Panc1 (cell line): ENCODE measurements around the gene MYO1E. TPM values are rescaled to one million over a fixed set of nuclear protein-coding genes. Genes with fewer than 3 reads are reported as not detected.

ENCODE experiments used
- ATAC-seq: fragments of 200-7000 bp; cut with Tn5 transposase; 2 replicates; pipeline ENCODE4 v1.9.1; 2020; ENCODE audit warnings: mild to moderate bottlenecking, moderate library complexity
- BruUV-seq: library from RNA; stranded (reverse); fragments of 400-500 nt; replicated peaks from 2 replicates; lab custom pipeline; 2021; lab: Mats Ljungman, UMichigan
- CTCF ChIA-PET: fragments of 300-600 bp; sonication (Branson Sonifier 250); formaldehyde crosslinking; loops from one replicate; lab custom pipeline; 2022; ENCODE audit warnings: antibody characterized with exemption; lab: Charles Lee
- POLR2A ChIA-PET: fragments of 300-600 bp; sonication (Branson Sonifier 250); formaldehyde crosslinking; loops from one replicate; lab custom pipeline; 2022; ENCODE audit warnings: antibody characterized with exemption; lab: Charles Lee
- DNase-seq: peaks from one replicate; pipeline ENCODE4 v3.0.0-alpha.2; 2010; ENCODE audit warnings: low read depth, low spot score
- H3K27ac ChIP-seq: 2 replicates; pipeline ENCODE4 v1.5.1; 2011; ENCODE audit warnings: mild to moderate bottlenecking, low read length, inconsistent platforms
- H3K27me3 ChIP-seq: fragments of 200-500 bp; sonication (Bioruptor generic); 2 replicates; pipeline ENCODE4 v1.6.0; 2014; ENCODE audit warnings: low read length, inconsistent platforms; ENCODE audit not compliant: control insufficient read depth, insufficient read depth
- H3K36me3 ChIP-seq: fragments of 200-500 bp; sonication (Bioruptor generic); 2 replicates; pipeline ENCODE4 v1.5.1; 2014; ENCODE audit warnings: inconsistent platforms, mild to moderate bottlenecking, low read length, moderate library complexity; ENCODE audit not compliant: control insufficient read depth, insufficient read depth
- H3K4me1 ChIP-seq: 2 replicates; pipeline ENCODE4 v1.5.1; 2011; ENCODE audit warnings: inconsistent platforms, mild to moderate bottlenecking, low read length, moderate library complexity; ENCODE audit not compliant: control insufficient read depth, insufficient read depth
- H3K4me3 ChIP-seq, 2 experiments: 2 replicates each; pipeline ENCODE4 v1.5.1; 2011 to 2012; ENCODE audit warnings: low read depth in 2 of 2, low read length in 2 of 2, mild to moderate bottlenecking in 2 of 2, inconsistent platforms in 1 of 2, moderate library complexity in 1 of 2
- H3K9me3 ChIP-seq: fragments of 200-500 bp; sonication (Bioruptor generic); 2 replicates; pipeline ENCODE4 v1.5.1; 2014; ENCODE audit warnings: low read depth, mild to moderate bottlenecking, inconsistent platforms, low read length, moderate library complexity; ENCODE audit not compliant: control insufficient read depth, insufficient read depth
- POLR2AphosphoS5 ChIP-seq: IDR thresholded peaks from 2 replicates; pipeline ENCODE4 v1.6.1; 2012; ENCODE audit warnings: mild to moderate bottlenecking, low read depth, low read length, moderate library complexity
- REST ChIP-seq, 2 experiments: IDR thresholded peaks; 2 replicates each; pipeline ENCODE4 v1.6.1; 2011 to 2012; ENCODE audit warnings: low read depth in 2 of 2, control low read depth in 1 of 2, low read length in 1 of 2, mild to moderate bottlenecking in 1 of 2, moderate library complexity in 1 of 2; ENCODE audit not compliant: insufficient read depth in 1 of 2
- SIN3A ChIP-seq: IDR thresholded peaks from 2 replicates; pipeline ENCODE4 v1.6.1; 2012; ENCODE audit warnings: low read depth, mild to moderate bottlenecking, low read length, moderate library complexity, borderline replicate concordance; ENCODE audit not compliant: insufficient read depth
- TCF7L2 ChIP-seq: IDR thresholded peaks from 2 replicates; pipeline ENCODE4 v1.6.1; 2011; ENCODE audit warnings: mild to moderate bottlenecking, low read depth, low read length, inconsistent platforms
- in situ Hi-C: cut with HindIII; loops from 2 replicates; pipeline ENCODE4 v1.10.0; 2016; ENCODE audit warnings: low sequenced_read_pairs, low pct_unique_long_range_greater_than_20kb
- intact Hi-C: fragments of 100-400 bp; cut with micrococcal nuclease; formaldehyde crosslinking; loops from one replicate; pipeline ENCODE4 v1.10.0; 2022; ENCODE audit not compliant: unreplicated experiment
- total RNA-seq: library from RNA; stranded (reverse); gene quantifications from one replicate; pipeline ENCODE4 v1.2.1, GENCODE V29; 2021; ENCODE audit not compliant: unreplicated experiment
- TF ChIP-seq, protein P1 (sequence below): fragments of 450-650 bp; IDR thresholded peaks from 2 replicates; pipeline ENCODE4 v1.5.1; 2017; ENCODE audit warnings: mild to moderate bottlenecking

The MYO1E gene
- total RNA-seq, 1 experiment from 2014 or later = 161 TPM

DNA sequence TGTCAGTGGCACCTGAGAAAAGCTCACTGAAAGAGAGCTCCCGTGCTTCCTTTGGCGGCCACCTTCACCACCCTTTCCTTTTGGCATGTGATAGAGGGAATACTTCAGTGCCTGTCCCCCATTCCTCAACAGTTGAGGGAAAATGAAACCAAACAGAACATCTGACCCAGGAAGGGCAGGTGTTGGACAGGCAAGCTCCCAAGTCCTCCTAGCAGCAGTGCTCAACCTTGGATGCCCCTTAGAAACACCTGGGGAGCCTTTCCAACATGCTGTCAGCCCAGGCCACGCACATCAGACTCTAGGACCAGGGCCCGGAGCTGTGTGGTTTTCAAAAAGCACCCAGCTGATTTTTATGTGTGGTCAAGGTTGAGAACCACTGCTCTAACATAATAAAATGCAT is 143.7 kb downstream of the MYO1E start:
- Histone ChIP-seq H3K4me1 (no peaks in the 10 kb centered on the region), H3K36me3 (peaks cover 2% of the 10 kb centered on the region; the same call in 1 of the 2 replicates), H3K27me3 (no peaks in the 10 kb centered on the region), H3K4me3 (no peak overlapping the region), H3K9me3 (no peaks in the 10 kb centered on the region), H3K27ac (no peak overlapping the region)
- in situ Hi-C loops = no loop called here
- DNase-seq = no peak
- POLR2A ChIA-PET = no interaction called here
- ATAC-seq = no peak
- CTCF ChIA-PET = no interaction called here
- BruUV-seq = no TSS peak
- TF ChIP-seq SIN3A (no peak), REST (IDR thresholded peaks at IDR 0.05; ENCODE audit: insufficient read depth in 1 of 2, low read depth in 2 of 2, low read length in 1 of 2) (no peak), POLR2AphosphoS5 (no peak), TCF7L2 (no peak)
- TF ChIP-seq, protein P1, sequence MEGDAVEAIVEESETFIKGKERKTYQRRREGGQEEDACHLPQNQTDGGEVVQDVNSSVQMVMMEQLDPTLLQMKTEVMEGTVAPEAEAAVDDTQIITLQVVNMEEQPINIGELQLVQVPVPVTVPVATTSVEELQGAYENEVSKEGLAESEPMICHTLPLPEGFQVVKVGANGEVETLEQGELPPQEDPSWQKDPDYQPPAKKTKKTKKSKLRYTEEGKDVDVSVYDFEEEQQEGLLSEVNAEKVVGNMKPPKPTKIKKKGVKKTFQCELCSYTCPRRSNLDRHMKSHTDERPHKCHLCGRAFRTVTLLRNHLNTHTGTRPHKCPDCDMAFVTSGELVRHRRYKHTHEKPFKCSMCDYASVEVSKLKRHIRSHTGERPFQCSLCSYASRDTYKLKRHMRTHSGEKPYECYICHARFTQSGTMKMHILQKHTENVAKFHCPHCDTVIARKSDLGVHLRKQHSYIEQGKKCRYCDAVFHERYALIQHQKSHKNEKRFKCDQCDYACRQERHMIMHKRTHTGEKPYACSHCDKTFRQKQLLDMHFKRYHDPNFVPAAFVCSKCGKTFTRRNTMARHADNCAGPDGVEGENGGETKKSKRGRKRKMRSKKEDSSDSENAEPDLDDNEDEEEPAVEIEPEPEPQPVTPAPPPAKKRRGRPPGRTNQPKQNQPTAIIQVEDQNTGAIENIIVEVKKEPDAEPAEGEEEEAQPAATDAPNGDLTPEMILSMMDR = no peak
- intact Hi-C loops = no loop called here

- no peaks in the 10 kb centered on the region for H3K27me3 ChIP-seq
- no peak overlapping the region for H3K27ac ChIP-seq
- in situ Hi-C loops (no loop called here), intact Hi-C loops (no loop called here)
- DNase-seq (no peak), ATAC-seq (no peak)
- no peaks in the 10 kb centered on the region for H3K9me3 ChIP-seq
- no TSS peak for BruUV-seq
- H3K4me1 ChIP-seq = no peaks in the 10 kb centered on the region
- POLR2A ChIA-PET = no interaction called here
- H3K4me3 ChIP-seq = no peak overlapping the region
- TF ChIP-seq SIN3A (no peak), TCF7L2 (no peak), REST (IDR thresholded peaks at IDR 0.05; ENCODE audit: insufficient read depth in 1 of 2, low read depth in 2 of 2, low read length in 1 of 2) (no peak), POLR2AphosphoS5 (no peak)
- TF ChIP-seq, protein P1 = no peak
- CTCF ChIA-PET = no interaction called here
- peaks cover 7% of the 10 kb centered on the region; the same call in 1 of the 2 replicates for H3K36me3 ChIP-seq
Measured at GRCh38 chr15:59227021-59227420, 145.7 kb downstream of the MYO1E start.
